ENCODE measurements around the gene MRGPRG.

- no peak for TF ChIP-seq BCL3 (IDR thresholded peaks at IDR 0.05)
- TF ChIP-seq CTCF (IDR thresholded peaks at IDR 0.05): no peak
- no peak for TF ChIP-seq CBX8 (IDR thresholded peaks at IDR 0.05)
Measured at GRCh38 chr11:3180869-3181268, 37.7 kb downstream of the MRGPRG start.
